K562 (cell line): ENCODE results near the gene LIN28A. TPM values are rescaled to one million over a fixed set of nuclear protein-coding genes. Genes with fewer than 3 reads are reported as not detected.

Experiments used
- ATAC-seq: fragments of 200-7000 bp; cut with Tn5 transposase; 3 replicates; pipeline ENCODE4 v1.9.1; 2020; ENCODE audit warnings: moderate library complexity
- BruUV-seq: library from RNA; stranded (reverse); fragments of 400-500 nt; replicated peaks from 2 replicates; lab custom pipeline; 2021; lab: Mats Ljungman, UMichigan
- CTCF ChIA-PET: fragments of 300-600 bp; formaldehyde crosslinking; extraction: SDS; loops from one replicate; lab custom pipeline; 2021; ENCODE audit warnings: low intra/inter-chr PET ratio; lab: Yijun Ruan, JAX
- POLR2A ChIA-PET: fragments of 300-600, 350-650 bp; sonication (Branson Sonifier 250); formaldehyde crosslinking; extraction: SDS; loops from one replicate; lab custom pipeline; 2021; ENCODE audit warnings: antibody characterized with exemption, inconsistent platforms; lab: Yijun Ruan, JAX
- DNase-seq, 4 experiments: peaks; one replicate each; pipeline versions ENCODE4 v3.0.0 to v3.0.0-alpha.2; 2011 to 2018; ENCODE audit warnings: low spot score in 3 of 4, mixed read lengths in 3 of 4; ENCODE audit errors: extremely low read depth in 1 of 4
- FAIRE-seq: peaks from 2 replicates; lab custom pipeline; 2011; peaks lifted over from hg19 to GRCh38; lab: Jason Lieb, UNC
- H2AFZ ChIP-seq: 2 replicates; pipeline ENCODE4 v1.6.0; 2011; ENCODE audit warnings: low read depth, low read length, control low read depth, inconsistent platforms
- H3K27ac ChIP-seq: fragments of 200-600 bp; 3 replicates; pipeline ENCODE4 v1.8.0; 2011; ENCODE audit warnings: low read depth, mild to moderate bottlenecking, control low read depth, inconsistent platforms, low read length, moderate library complexity, mixed read lengths; ENCODE audit errors: extremely low read depth
- H3K27me3 ChIP-seq, 2 experiments: fragments of 300-600 bp in 1 of 2; 2 replicates in 1 of 2; 3 replicates in 1 of 2; pipeline versions ENCODE4 v1.6.0 to v1.8.0; 2011; ENCODE audit warnings: inconsistent platforms in 2 of 2, low read length in 2 of 2, mild to moderate bottlenecking in 1 of 2, mixed read lengths in 1 of 2, moderate library complexity in 1 of 2; ENCODE audit not compliant: control insufficient read depth in 2 of 2, insufficient read depth in 2 of 2
- H3K36me3 ChIP-seq: fragments of 300-600 bp; 3 replicates; pipeline ENCODE4 v1.8.0; 2011; ENCODE audit warnings: mild to moderate bottlenecking, low read length, inconsistent platforms; ENCODE audit not compliant: control insufficient read depth, insufficient read depth
- H3K4me1 ChIP-seq, 2 experiments: fragments of 200-600 bp in 1 of 2; replicated peaks in 1 of 2; 2 replicates in 1 of 2; 3 replicates in 1 of 2; pipeline versions ENCODE4 v1.5.1 to v1.8.0; 2011; ENCODE audit warnings: inconsistent platforms in 2 of 2, low read length in 2 of 2, mild to moderate bottlenecking in 1 of 2, mixed read lengths in 1 of 2, moderate library complexity in 1 of 2; ENCODE audit not compliant: control insufficient read depth in 2 of 2, insufficient read depth in 2 of 2
- H3K4me2 ChIP-seq: 2 replicates; pipeline ENCODE4 v1.6.1; 2011; ENCODE audit warnings: low read length, control low read depth, inconsistent platforms, mixed read lengths; ENCODE audit not compliant: insufficient read depth
- H3K4me3 ChIP-seq: fragments of 200-600 bp; sonication (generic), shearing (Covaris generic); 2 replicates; pipeline ENCODE4 v1.5.1; 2016; ENCODE audit warnings: control low read depth, inconsistent platforms
- H3K79me2 ChIP-seq: fragments of 200-600 bp; 3 replicates; pipeline ENCODE4 v1.8.0; 2011; ENCODE audit warnings: low read length, inconsistent platforms; ENCODE audit not compliant: control insufficient read depth, insufficient read depth
- H3K9ac ChIP-seq, 2 experiments: 2 replicates each; pipeline versions ENCODE4 v1.6.0 to v1.6.1; 2011; ENCODE audit warnings: low read depth in 2 of 2, low read length in 2 of 2, control low read depth in 1 of 2, inconsistent platforms in 1 of 2, mild to moderate bottlenecking in 1 of 2, mixed read lengths in 1 of 2; ENCODE audit not compliant: insufficient read depth in 1 of 2
- H3K9me1 ChIP-seq: one replicate; pipeline ENCODE4 v1.6.0; 2011; ENCODE audit warnings: inconsistent platforms, mild to moderate bottlenecking, low read length, moderate library complexity; ENCODE audit not compliant: control insufficient read depth, insufficient read depth
- H3K9me3 ChIP-seq: replicated peaks from 2 replicates; pipeline ENCODE4 v1.5.1; 2011; ENCODE audit warnings: low read depth, low read length, inconsistent platforms; ENCODE audit not compliant: control insufficient read depth, insufficient read depth
- H4K20me1 ChIP-seq: replicated peaks from 2 replicates; pipeline ENCODE4 v1.6.1; 2011; ENCODE audit warnings: low read length, inconsistent platforms, mixed read lengths; ENCODE audit not compliant: control insufficient read depth, insufficient read depth
- ATF4 ChIP-seq: fragments of 450-650 bp; formaldehyde crosslinking; IDR thresholded peaks from 2 replicates; pipeline ENCODE4 v1.4.0; 2022; ENCODE audit warnings: mild to moderate bottlenecking, moderate library complexity
- CHAMP1 ChIP-seq: fragments of 450-650 bp; IDR thresholded peaks from 2 replicates; pipeline ENCODE4 v1.6.1; 2016; ENCODE audit warnings: mild to moderate bottlenecking
- FOSL1 ChIP-seq: fragments of 200-800 bp; sonication (Bioruptor generic); conservative IDR thresholded peaks from 2 replicates; pipeline ENCODE4 v1.6.1; 2016; ENCODE audit warnings: missing genetic modification characterization, missing compliant biosample characterization
- NELFE ChIP-seq: IDR thresholded peaks from 2 replicates; pipeline ENCODE4 v1.6.1; 2011; ENCODE audit warnings: mild to moderate bottlenecking; ENCODE audit not compliant: insufficient read depth, insufficient read length
- POLR2G ChIP-seq: fragments of 200-400 bp; formaldehyde crosslinking; IDR thresholded peaks from 2 replicates; pipeline ENCODE4 v1.6.1; 2017; ENCODE audit warnings: low read depth, mild to moderate bottlenecking, antibody characterized with exemption, low read length, moderate library complexity
- POLR2H ChIP-seq: IDR thresholded peaks from 2 replicates; pipeline ENCODE4 v1.6.1; 2016; ENCODE audit warnings: missing genetic modification characterization, low read depth, mild to moderate bottlenecking, control low read depth, missing compliant biosample characterization, moderate library complexity
- TFAM ChIP-seq: fragments of 250-450 bp; sonication (Bioruptor Pico); conservative IDR thresholded peaks from 2 replicates; pipeline ENCODE4 v1.5.0; 2021; ENCODE audit warnings: mild to moderate bottlenecking, moderate library complexity
- WGBS: fragments of 100-300 bp; shearing (Covaris generic); methylation state at CpG from one replicate; pipeline ENCODE4 v1.1.6; 2016; ENCODE audit warnings: low coverage, mixed read lengths; ENCODE audit not compliant: insufficient coverage; ENCODE audit errors: missing lambda C conversion rate; 5-methylcytosine and 5-hydroxymethylcytosine counted together
- in situ Hi-C: fragments of 300-500 bp; cut with MboI; formaldehyde crosslinking; loops from 4 replicates; pipeline ENCODE4 v1.15.0; 2018; ENCODE audit warnings: inconsistent platforms, mixed read lengths
- intact Hi-C: fragments of 100-400 bp; cut with micrococcal nuclease; formaldehyde crosslinking; loops from 2 replicates; pipeline ENCODE4 v1.14.2; 2022
- polyA plus RNA-seq, 8 experiments: library from polyadenylated mRNA; depleted of rRNA in 4 of 8; stranded (reverse) in 5 of 8; unstranded in 3 of 8; fragments of >200 nt; fragmentation: Nextera tagmentation in 2 of 8; fragmentation: Illumina TruSeq in 1 of 8; extraction: Ambion mirVana in 2 of 8; extraction: Trizol in 1 of 8; gene quantifications; 2 replicates each; pipeline versions ENCODE4 v1.2.1 to v1.2.3, GENCODE V29; 2011 to 2014; ENCODE audit warnings: inconsistent platforms in 1 of 8, missing spikeins in 1 of 8
- total RNA-seq, 7 experiments: library from RNA; depleted of rRNA in 6 of 7; stranded (reverse); fragments of >200 nt in 6 of 7; fragmentation: Illumina TruSeq in 2 of 7; extraction: Trizol in 2 of 7; gene quantifications; 2 replicates each; pipeline versions ENCODE4 v1.2.1 to v1.2.3, GENCODE V29; 2011 to 2021; ENCODE audit warnings: low replicate concordance in 1 of 7

The LIN28A gene
- total and polyA plus RNA-seq, 9 of the 15 experiments (the other 6 are each of a cell fraction or from before 2014, with no cell fraction given): 0.80 to 5.4 (median 3.9) TPM

- H3K9me1 ChIP-seq: no peaks in the 10 kb centered on the region
- H3K79me2 ChIP-seq: peaks cover 21% of the 10 kb centered on the region
- FAIRE-seq (no peak), ATAC-seq (no peak), DNase-seq (no peak)
- no peak overlapping the region for H3K4me2 ChIP-seq
- CTCF ChIA-PET: no interaction called here
- no TSS peak for BruUV-seq
- H3K4me1 ChIP-seq: peaks cover 18 to 25% of the 10 kb centered on the region in 2 experiments; a peak in 4 of 5 replicates
- peaks cover 11% of the 10 kb centered on the region for H4K20me1 ChIP-seq
- POLR2A ChIA-PET: interaction anchor here (0.7 to 1.3 kb wide), 5 partner anchors 9 to 189 kb away, joined by 3 to 10 read pairs (median 3); no protein-coding TSS in a partner anchor
- H3K4me3 ChIP-seq: no peak overlapping the region
- no peak overlapping the region for H3K9ac ChIP-seq
- H2AFZ ChIP-seq: no peak overlapping the region
- WGBS: 84% methylated on average over 3 of the region's 3 CpGs
- no peak overlapping the region for H3K27ac ChIP-seq
- intact Hi-C loops: no loop called here
- H3K27me3 ChIP-seq: no peaks in the 10 kb centered on the region
- in situ Hi-C loops: no loop called here
- peaks cover 41% of the 10 kb centered on the region for H3K36me3 ChIP-seq
- H3K9me3 ChIP-seq: no peaks in the 10 kb centered on the region
- TF ChIP-seq NELFE: no peak
- TF ChIP-seq POLR2H: 0 out of 2 replicates have a peak, but pooled peaks have one; percentile 7
- TF ChIP-seq TFAM (CRISPR knock-in tag): no peak
- 0 out of 2 replicates have a peak, but pooled peaks have one; percentile 32 for TF ChIP-seq POLR2G
- no peak for TF ChIP-seq ATF4 (CRISPR knock-in tag)
- no peak for TF ChIP-seq FOSL1
- no peak for TF ChIP-seq CHAMP1
Measured at GRCh38 chr1:26478159-26478558, 67.5 kb downstream of the LIN28A start.
